ENCODE data around the gene MYL10. TPM values are rescaled to one million over a fixed set of nuclear protein-coding genes. Genes with fewer than 3 reads are reported as not detected.
"Not testable (repeated sequence)": the region's sequence is repeated elsewhere in the genome, so short reads cannot be mapped to it uniquely, and the experiment has no call there.

Gene MYL10
- total RNA-seq, 1 donor from 2014 or later = not detected

DNA sequence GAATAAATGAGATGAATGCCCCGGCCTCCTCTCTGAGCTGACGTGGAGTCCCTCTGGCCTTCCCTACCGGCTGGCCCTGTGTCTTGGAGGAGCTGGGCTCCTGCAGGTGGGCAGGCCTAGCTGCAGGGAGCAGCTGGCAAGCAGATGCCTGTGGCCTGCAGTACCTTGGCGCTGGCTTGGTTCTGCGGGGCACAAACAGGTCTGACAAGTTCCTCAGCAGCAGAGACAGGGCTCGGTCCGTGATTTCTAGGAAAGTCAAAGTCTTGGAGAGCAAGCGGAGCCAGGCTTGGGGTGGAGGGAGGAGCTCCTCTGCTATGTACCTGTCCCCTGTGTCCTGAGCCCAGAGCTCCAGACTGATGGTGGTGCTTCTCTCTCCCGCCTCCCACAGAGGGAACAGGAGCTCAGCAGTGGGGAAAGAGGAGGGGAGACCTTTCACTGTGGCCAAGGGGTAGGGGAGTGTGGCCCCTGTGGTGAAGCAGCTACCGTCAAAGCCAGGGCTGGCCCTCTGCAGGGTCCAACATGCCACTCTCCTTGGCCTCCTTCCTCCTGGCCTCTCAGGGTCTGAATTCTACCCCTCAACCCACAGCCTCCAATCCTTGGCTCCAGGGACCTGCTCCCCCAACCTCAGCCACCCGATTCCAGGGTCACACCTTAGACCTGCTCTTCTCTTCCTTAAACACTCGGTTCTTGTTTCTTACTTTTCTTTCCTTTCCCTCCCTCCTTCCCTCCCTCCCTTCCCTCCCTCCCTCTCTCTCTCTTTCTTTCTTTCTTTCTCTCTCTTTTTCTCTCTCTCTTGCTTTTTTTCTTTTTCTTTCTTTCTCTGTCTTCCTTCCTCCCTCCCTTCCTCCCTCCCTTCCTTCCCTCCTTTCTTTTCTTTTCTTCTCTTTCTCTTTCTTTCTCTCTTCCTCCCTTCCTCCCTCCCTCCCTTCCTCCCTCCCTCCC is 20.1 kb downstream of the MYL10 start:
- intact Hi-C loops (cut with micrococcal nuclease) = no loop called here

GRCh38 chr7:101606498-101606923 is 22.6 kb downstream of the MYL10 start:
- Mint-ChIP-seq H3K4me3 (no peak overlapping the region), H3K36me3 (ENCODE audit: low read depth) (no peaks in the 10 kb centered on the region), H3K9me3 (no peaks in the 10 kb centered on the region), H3K27me3 (ENCODE audit: insufficient read depth) (peaks cover 2% of the 10 kb centered on the region), H3K27ac (no peak overlapping the region), H3K4me1 (ENCODE audit: low read depth) (no peaks in the 10 kb centered on the region)
- no peak for DNase-seq (ENCODE audit: low spot score)
- intact Hi-C loops (cut with micrococcal nuclease) = no loop called here

More for the DNA sequence above, 20.1 kb downstream of the MYL10 start:
- no peak overlapping the region for H3K27ac Mint-ChIP-seq
- no peaks in the 10 kb centered on the region for H3K9me3 Mint-ChIP-seq
- no peak overlapping the region for H3K4me3 Mint-ChIP-seq
- no peaks in the 10 kb centered on the region for H3K36me3 Mint-ChIP-seq (ENCODE audit: low read depth)
- H3K27me3 Mint-ChIP-seq (ENCODE audit: insufficient read depth) = peaks cover 2% of the 10 kb centered on the region
- DNase-seq (ENCODE audit: low spot score) = no peak
- H3K4me1 Mint-ChIP-seq (ENCODE audit: low read depth) = no peaks in the 10 kb centered on the region

GRCh38 chr7:101605611-101606497 is 23.2 kb downstream of the MYL10 start:
- Mint-ChIP-seq H3K4me1 (ENCODE audit: low read depth) (no peaks in the 10 kb centered on the region), H3K27me3 (ENCODE audit: insufficient read depth) (peaks cover 2% of the 10 kb centered on the region), H3K4me3 (no peak overlapping the region), H3K9me3 (no peaks in the 10 kb centered on the region), H3K27ac (no peak overlapping the region), H3K36me3 (ENCODE audit: low read depth) (no peaks in the 10 kb centered on the region)
- intact Hi-C loops (cut with micrococcal nuclease) = no loop called here
- no peak for DNase-seq (ENCODE audit: low spot score)

DNA sequence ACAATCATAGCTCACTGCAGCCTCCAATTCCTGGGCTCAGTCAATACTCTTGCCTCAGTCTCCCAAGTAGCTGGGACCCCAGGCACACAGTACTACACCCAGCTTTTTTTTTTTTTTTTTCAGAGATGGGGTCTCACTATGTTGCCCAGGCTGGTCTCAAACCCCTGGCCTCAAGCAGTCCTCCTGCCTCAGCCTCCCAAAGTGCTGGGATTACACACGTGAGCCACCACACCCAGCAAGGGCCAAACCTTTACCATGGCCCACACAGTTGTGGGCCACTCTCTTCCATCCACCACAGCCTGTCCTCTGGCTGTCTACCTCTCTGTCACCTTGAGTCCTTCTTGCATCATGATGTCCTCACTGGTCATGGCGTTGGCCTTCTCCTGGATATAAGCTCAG is 24.2 kb downstream of the MYL10 start:
- H3K36me3 Mint-ChIP-seq (ENCODE audit: low read depth); H3K27me3 Mint-ChIP-seq (ENCODE audit: insufficient read depth); DNase-seq (ENCODE audit: low spot score); H3K4me3 Mint-ChIP-seq; H3K9me3 Mint-ChIP-seq; H3K4me1 Mint-ChIP-seq (ENCODE audit: low read depth); H3K27ac Mint-ChIP-seq: not testable (repeated sequence)
- intact Hi-C loops (cut with micrococcal nuclease) = loop anchor here (5.0 kb wide), 1 partner anchor 212 kb away; the partner anchor contains the start of gene CUX1

GRCh38 chr7:101604331-101604933 is 24.7 kb downstream of the MYL10 start:
- peaks cover 2% of the 10 kb centered on the region for H3K27me3 Mint-ChIP-seq (ENCODE audit: insufficient read depth)
- H3K4me1 Mint-ChIP-seq (ENCODE audit: low read depth) = no peaks in the 10 kb centered on the region
- intact Hi-C loops (cut with micrococcal nuclease) = loop anchor here (5.0 kb wide), 1 partner anchor 213 kb away; the partner anchor contains the start of gene CUX1
- DNase-seq (ENCODE audit: low spot score) = no peak
- no peaks in the 10 kb centered on the region for H3K9me3 Mint-ChIP-seq
- H3K4me3 Mint-ChIP-seq = no peak overlapping the region
- H3K36me3 Mint-ChIP-seq (ENCODE audit: low read depth) = no peaks in the 10 kb centered on the region
- H3K27ac Mint-ChIP-seq = no peak overlapping the region

- no peaks in the 10 kb centered on the region for H3K9me3 Mint-ChIP-seq
- no peak overlapping the region for H3K27ac Mint-ChIP-seq
- no peak overlapping the region for H3K4me3 Mint-ChIP-seq
- H3K36me3 Mint-ChIP-seq (ENCODE audit: low read depth) = no peaks in the 10 kb centered on the region
- intact Hi-C loops (cut with micrococcal nuclease) = loop anchor here (1.0 to 5.0 kb wide), 3 partner anchors 215 to 670 kb away; partner anchors contain the start of gene CUX1
- no peaks in the 10 kb centered on the region for H3K27me3 Mint-ChIP-seq (ENCODE audit: insufficient read depth)
- DNase-seq (ENCODE audit: low spot score) = peak; percentile 44
- H3K4me1 Mint-ChIP-seq (ENCODE audit: low read depth) = no peaks in the 10 kb centered on the region
These were observed 26.4 kb downstream of the MYL10 start for GRCh38 chr7:101602484-101603241.

- H3K4me1 Mint-ChIP-seq (ENCODE audit: low read depth) = no peaks in the 10 kb centered on the region
- no peaks in the 10 kb centered on the region for H3K27me3 Mint-ChIP-seq (ENCODE audit: insufficient read depth)
- intact Hi-C loops (cut with micrococcal nuclease) = loop anchor here (1.0 to 5.0 kb wide), 3 partner anchors 215 to 670 kb away; partner anchors contain the start of gene CUX1
- no peak for DNase-seq (ENCODE audit: low spot score)
- no peak overlapping the region for H3K27ac Mint-ChIP-seq
- H3K9me3 Mint-ChIP-seq = no peaks in the 10 kb centered on the region
- H3K36me3 Mint-ChIP-seq (ENCODE audit: low read depth) = no peaks in the 10 kb centered on the region
- no peak overlapping the region for H3K4me3 Mint-ChIP-seq
These were observed 27.0 kb downstream of the MYL10 start for GRCh38 chr7:101602082-101602481.

- Mint-ChIP-seq H3K4me3 (no peak overlapping the region), H3K9me3 (no peaks in the 10 kb centered on the region), H3K27me3 (ENCODE audit: insufficient read depth) (no peaks in the 10 kb centered on the region), H3K4me1 (ENCODE audit: low read depth) (no peaks in the 10 kb centered on the region), H3K27ac (no peak overlapping the region), H3K36me3 (ENCODE audit: low read depth) (no peaks in the 10 kb centered on the region)
- no peak for DNase-seq (ENCODE audit: low spot score)
- intact Hi-C loops (cut with micrococcal nuclease) = loop anchor here (5.0 kb wide), 1 partner anchor 218 kb away; the partner anchor contains the start of gene CUX1
These were observed 29.3 kb downstream of the MYL10 start for GRCh38 chr7:101599787-101600186.

DNA sequence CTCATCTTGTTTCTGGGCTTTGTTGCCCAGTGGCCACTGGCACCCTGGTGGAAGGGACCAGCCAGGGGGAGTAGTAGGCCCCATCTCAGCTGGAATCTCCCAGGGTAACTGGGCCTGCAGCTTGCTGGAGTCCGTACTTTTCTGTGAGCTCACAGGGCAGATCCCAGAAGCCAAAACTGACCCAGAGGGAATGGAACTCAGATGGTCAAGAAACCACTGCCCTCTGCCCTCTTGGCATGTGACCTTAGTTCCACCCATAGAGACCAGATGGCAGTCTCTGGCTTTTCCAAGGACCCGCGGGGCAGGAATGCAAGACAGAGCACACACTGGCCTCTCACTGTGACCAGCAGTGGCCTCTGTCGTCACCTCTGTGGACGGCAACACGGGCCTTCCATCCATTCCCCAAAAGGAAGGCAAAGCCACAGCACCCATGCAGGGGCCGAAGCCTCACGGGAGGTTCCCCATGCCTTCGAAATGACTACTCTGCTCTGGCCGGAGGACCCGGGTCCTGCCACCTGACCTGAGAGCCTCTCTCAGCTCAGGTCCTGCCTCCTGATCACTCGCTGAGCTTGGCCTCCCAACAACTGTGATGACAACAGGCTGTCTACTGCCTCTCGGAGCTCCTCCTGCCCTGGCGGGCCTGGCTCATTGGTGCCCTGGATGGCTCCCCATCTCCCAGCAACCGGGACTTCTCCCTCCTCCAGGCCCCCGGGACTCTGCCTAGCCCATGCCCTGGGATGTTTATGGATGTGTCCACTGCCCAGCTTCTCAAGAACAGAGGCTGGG is 29.9 kb downstream of the MYL10 start:
- Mint-ChIP-seq H3K9me3 (no peaks in the 10 kb centered on the region), H3K27ac (no peak overlapping the region), H3K27me3 (ENCODE audit: insufficient read depth) (no peaks in the 10 kb centered on the region), H3K4me1 (ENCODE audit: low read depth) (no peaks in the 10 kb centered on the region), H3K36me3 (ENCODE audit: low read depth) (no peaks in the 10 kb centered on the region), H3K4me3 (no peak overlapping the region)
- no peak for DNase-seq (ENCODE audit: low spot score)
- intact Hi-C loops (cut with micrococcal nuclease) = no loop called here

GRCh38 chr7:101598422-101598985 is 30.6 kb downstream of the MYL10 start:
- no peak for DNase-seq (ENCODE audit: low spot score)
- intact Hi-C loops (cut with micrococcal nuclease) = no loop called here
- H3K4me3 Mint-ChIP-seq = no peak overlapping the region
- no peak overlapping the region for H3K27ac Mint-ChIP-seq
- no peaks in the 10 kb centered on the region for H3K36me3 Mint-ChIP-seq (ENCODE audit: low read depth)
- H3K9me3 Mint-ChIP-seq = no peaks in the 10 kb centered on the region
- H3K27me3 Mint-ChIP-seq (ENCODE audit: insufficient read depth) = no peaks in the 10 kb centered on the region
- no peaks in the 10 kb centered on the region for H3K4me1 Mint-ChIP-seq (ENCODE audit: low read depth)

GRCh38 chr7:101597941-101598340 is 31.2 kb downstream of the MYL10 start:
- intact Hi-C loops (cut with micrococcal nuclease) = no loop called here
- Mint-ChIP-seq H3K4me3 (no peak overlapping the region), H3K9me3 (no peaks in the 10 kb centered on the region), H3K27me3 (ENCODE audit: insufficient read depth) (no peaks in the 10 kb centered on the region), H3K27ac (no peak overlapping the region), H3K36me3 (ENCODE audit: low read depth) (no peaks in the 10 kb centered on the region), H3K4me1 (ENCODE audit: low read depth) (no peaks in the 10 kb centered on the region)
- no peak for DNase-seq (ENCODE audit: low spot score)
